WTC11 (cell line): ENCODE measurements around the gene MBNL1. TPM values are rescaled to one million over a fixed set of nuclear protein-coding genes. Genes with fewer than 3 reads are reported as not detected.
A peak's percentile ranks its signal among the peaks of the same experiment; 100 is the strongest.

Experiments
- ATAC-seq: fragments of 200-7000 bp; cut with Tn5 transposase; 2 replicates; pipeline ENCODE4 v1.10.0; 2021; ENCODE audit warnings: mild to moderate bottlenecking, moderate library complexity
- CTCF ChIA-PET: fragments of 300-600 bp; sonication (Branson Sonifier 250); formaldehyde crosslinking; loops from one replicate; lab custom pipeline; 2021; ENCODE audit warnings: antibody characterized with exemption; lab: Charles Lee
- POLR2A ChIA-PET: fragments of 350-600 bp; sonication (Branson Sonifier 250); formaldehyde crosslinking; loops from one replicate; lab custom pipeline; 2021; ENCODE audit warnings: antibody characterized with exemption; lab: Charles Lee
- DNase-seq: peaks from one replicate; pipeline ENCODE4 v3.0.0; 2021; ENCODE audit warnings: low spot score
- H3K27ac Mint-ChIP-seq: 2 replicates; pipeline ENCODE4 v1.8.0; 2021; ENCODE audit warnings: mixed read lengths
- H3K27me3 Mint-ChIP-seq: 2 replicates; pipeline ENCODE4 v1.8.0; 2021; ENCODE audit warnings: low read depth, mild to moderate bottlenecking, moderate library complexity, mixed read lengths
- H3K36me3 Mint-ChIP-seq: 2 replicates; pipeline ENCODE4 v1.8.0; 2021; ENCODE audit warnings: mixed read lengths
- H3K4me1 Mint-ChIP-seq: 2 replicates; pipeline ENCODE4 v1.8.0; 2022; ENCODE audit warnings: mixed read lengths
- H3K4me3 Mint-ChIP-seq: 2 replicates; pipeline ENCODE4 v1.8.0; 2021; ENCODE audit warnings: mild to moderate bottlenecking, moderate library complexity, mixed read lengths
- H3K9me3 Mint-ChIP-seq: 2 replicates; pipeline ENCODE4 v1.8.0; 2021; ENCODE audit warnings: mixed read lengths
- CBFB ChIP-seq: sonication (generic); formaldehyde crosslinking; IDR thresholded peaks from 2 replicates; pipeline ENCODE4 v1.8.1; 2022; ENCODE audit warnings: mild to moderate bottlenecking, low read depth, missing genetic modification reagents
- ELF4 ChIP-seq: sonication (generic); formaldehyde crosslinking; IDR thresholded peaks from 2 replicates; pipeline ENCODE4 v1.8.1; 2022; ENCODE audit warnings: low read depth, mild to moderate bottlenecking, moderate library complexity, missing genetic modification reagents
- JUN ChIP-seq: sonication (generic); formaldehyde crosslinking; IDR thresholded peaks from 2 replicates; pipeline ENCODE4 v1.8.0; 2023; ENCODE audit warnings: mild to moderate bottlenecking, missing genetic modification reagents
- NFE2L1 ChIP-seq: sonication (generic); formaldehyde crosslinking; IDR thresholded peaks from 2 replicates; pipeline ENCODE4 v1.8.1; 2023; ENCODE audit warnings: missing genetic modification reagents
- SMAD3 ChIP-seq: sonication (generic); formaldehyde crosslinking; IDR thresholded peaks from 2 replicates; pipeline ENCODE4 v1.8.0; 2022; ENCODE audit warnings: missing genetic modification reagents, mild to moderate bottlenecking, borderline replicate concordance
- SMAD4 ChIP-seq: sonication (generic); formaldehyde crosslinking; IDR thresholded peaks from 2 replicates; pipeline ENCODE4 v1.8.0; 2022; ENCODE audit warnings: mild to moderate bottlenecking, missing genetic modification reagents
- SP1 ChIP-seq: sonication (generic); formaldehyde crosslinking; conservative IDR thresholded peaks from 2 replicates; pipeline ENCODE4 v1.8.1; 2022; ENCODE audit warnings: missing genetic modification reagents
- ZBTB21 ChIP-seq: sonication (generic); formaldehyde crosslinking; IDR thresholded peaks from 2 replicates; pipeline ENCODE4 v1.8.1; 2023; ENCODE audit warnings: mild to moderate bottlenecking, missing genetic modification reagents, borderline replicate concordance
- ZNF121 ChIP-seq: sonication (generic); formaldehyde crosslinking; IDR thresholded peaks from 2 replicates; pipeline ENCODE4 v1.8.0; 2023; ENCODE audit warnings: missing genetic modification reagents
- ZNF263 ChIP-seq: sonication (generic); formaldehyde crosslinking; IDR thresholded peaks from 2 replicates; pipeline ENCODE4 v1.8.1; 2022; ENCODE audit warnings: low read depth, mild to moderate bottlenecking, moderate library complexity, missing genetic modification reagents
- total RNA-seq: library from RNA; stranded (reverse); gene quantifications from 3 replicates; pipeline ENCODE4 v1.2.3, GENCODE V29; 2021
- TF ChIP-seq, protein P1 (sequence below): sonication (generic); formaldehyde crosslinking; IDR thresholded peaks from 2 replicates; pipeline ENCODE4 v1.8.1; 2022; ENCODE audit warnings: mild to moderate bottlenecking, missing genetic modification reagents, moderate library complexity, borderline replicate concordance
- TF ChIP-seq, protein P2 (sequence below): sonication (generic); formaldehyde crosslinking; conservative IDR thresholded peaks from 2 replicates; pipeline ENCODE4 v1.8.1; 2023; ENCODE audit warnings: mild to moderate bottlenecking, low read depth, missing genetic modification reagents, moderate library complexity
- TF ChIP-seq, protein P3 (sequence below): sonication (generic); formaldehyde crosslinking; IDR thresholded peaks from 2 replicates; pipeline ENCODE4 v1.8.0; 2022; ENCODE audit warnings: missing genetic modification reagents
- TF ChIP-seq, protein P4 (sequence below): fragments of 250-450 bp; sonication (Bioruptor Pico); IDR thresholded peaks from 2 replicates; pipeline ENCODE4 v1.8.0; 2021; ENCODE audit warnings: mild to moderate bottlenecking
- TF ChIP-seq, protein P5 (sequence below): sonication (generic); formaldehyde crosslinking; IDR thresholded peaks from 2 replicates; pipeline ENCODE4 v1.8.1; 2023; ENCODE audit warnings: mild to moderate bottlenecking, missing genetic modification reagents, moderate library complexity

The MBNL1 gene
- total RNA-seq, 1 experiment from 2014 or later = 20.4 TPM

DNA sequence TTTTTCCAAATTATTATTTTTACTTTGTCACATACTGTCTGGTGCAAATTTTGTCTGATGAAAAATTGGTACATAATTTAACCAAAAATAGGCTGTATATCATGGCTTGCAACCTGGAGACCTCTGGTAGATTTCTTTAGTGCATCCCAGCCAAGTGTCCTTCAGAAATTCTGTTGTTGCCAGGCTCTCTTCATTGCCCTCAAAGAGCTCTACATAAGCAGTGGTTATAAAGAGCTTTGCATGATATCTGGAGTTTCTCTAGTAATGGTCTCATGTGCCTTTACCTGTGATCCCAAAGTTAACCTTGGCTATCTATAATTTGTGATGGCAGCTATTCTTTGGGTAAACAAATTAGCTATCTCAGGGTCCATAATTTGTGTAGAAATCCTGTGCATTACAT is 157.7 kb downstream of the MBNL1 start (continued):
- TF ChIP-seq, protein P1, sequence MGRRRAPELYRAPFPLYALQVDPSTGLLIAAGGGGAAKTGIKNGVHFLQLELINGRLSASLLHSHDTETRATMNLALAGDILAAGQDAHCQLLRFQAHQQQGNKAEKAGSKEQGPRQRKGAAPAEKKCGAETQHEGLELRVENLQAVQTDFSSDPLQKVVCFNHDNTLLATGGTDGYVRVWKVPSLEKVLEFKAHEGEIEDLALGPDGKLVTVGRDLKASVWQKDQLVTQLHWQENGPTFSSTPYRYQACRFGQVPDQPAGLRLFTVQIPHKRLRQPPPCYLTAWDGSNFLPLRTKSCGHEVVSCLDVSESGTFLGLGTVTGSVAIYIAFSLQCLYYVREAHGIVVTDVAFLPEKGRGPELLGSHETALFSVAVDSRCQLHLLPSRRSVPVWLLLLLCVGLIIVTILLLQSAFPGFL (CRISPR knock-in tag) = no peak
- TF ChIP-seq, protein P2, sequence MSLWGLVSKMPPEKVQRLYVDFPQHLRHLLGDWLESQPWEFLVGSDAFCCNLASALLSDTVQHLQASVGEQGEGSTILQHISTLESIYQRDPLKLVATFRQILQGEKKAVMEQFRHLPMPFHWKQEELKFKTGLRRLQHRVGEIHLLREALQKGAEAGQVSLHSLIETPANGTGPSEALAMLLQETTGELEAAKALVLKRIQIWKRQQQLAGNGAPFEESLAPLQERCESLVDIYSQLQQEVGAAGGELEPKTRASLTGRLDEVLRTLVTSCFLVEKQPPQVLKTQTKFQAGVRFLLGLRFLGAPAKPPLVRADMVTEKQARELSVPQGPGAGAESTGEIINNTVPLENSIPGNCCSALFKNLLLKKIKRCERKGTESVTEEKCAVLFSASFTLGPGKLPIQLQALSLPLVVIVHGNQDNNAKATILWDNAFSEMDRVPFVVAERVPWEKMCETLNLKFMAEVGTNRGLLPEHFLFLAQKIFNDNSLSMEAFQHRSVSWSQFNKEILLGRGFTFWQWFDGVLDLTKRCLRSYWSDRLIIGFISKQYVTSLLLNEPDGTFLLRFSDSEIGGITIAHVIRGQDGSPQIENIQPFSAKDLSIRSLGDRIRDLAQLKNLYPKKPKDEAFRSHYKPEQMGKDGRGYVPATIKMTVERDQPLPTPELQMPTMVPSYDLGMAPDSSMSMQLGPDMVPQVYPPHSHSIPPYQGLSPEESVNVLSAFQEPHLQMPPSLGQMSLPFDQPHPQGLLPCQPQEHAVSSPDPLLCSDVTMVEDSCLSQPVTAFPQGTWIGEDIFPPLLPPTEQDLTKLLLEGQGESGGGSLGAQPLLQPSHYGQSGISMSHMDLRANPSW (CRISPR knock-in tag) = no peak
- TF ChIP-seq ELF4 (CRISPR knock-in tag) (no peak), CBFB (no peak), JUN (no peak)
- TF ChIP-seq, protein P3, sequence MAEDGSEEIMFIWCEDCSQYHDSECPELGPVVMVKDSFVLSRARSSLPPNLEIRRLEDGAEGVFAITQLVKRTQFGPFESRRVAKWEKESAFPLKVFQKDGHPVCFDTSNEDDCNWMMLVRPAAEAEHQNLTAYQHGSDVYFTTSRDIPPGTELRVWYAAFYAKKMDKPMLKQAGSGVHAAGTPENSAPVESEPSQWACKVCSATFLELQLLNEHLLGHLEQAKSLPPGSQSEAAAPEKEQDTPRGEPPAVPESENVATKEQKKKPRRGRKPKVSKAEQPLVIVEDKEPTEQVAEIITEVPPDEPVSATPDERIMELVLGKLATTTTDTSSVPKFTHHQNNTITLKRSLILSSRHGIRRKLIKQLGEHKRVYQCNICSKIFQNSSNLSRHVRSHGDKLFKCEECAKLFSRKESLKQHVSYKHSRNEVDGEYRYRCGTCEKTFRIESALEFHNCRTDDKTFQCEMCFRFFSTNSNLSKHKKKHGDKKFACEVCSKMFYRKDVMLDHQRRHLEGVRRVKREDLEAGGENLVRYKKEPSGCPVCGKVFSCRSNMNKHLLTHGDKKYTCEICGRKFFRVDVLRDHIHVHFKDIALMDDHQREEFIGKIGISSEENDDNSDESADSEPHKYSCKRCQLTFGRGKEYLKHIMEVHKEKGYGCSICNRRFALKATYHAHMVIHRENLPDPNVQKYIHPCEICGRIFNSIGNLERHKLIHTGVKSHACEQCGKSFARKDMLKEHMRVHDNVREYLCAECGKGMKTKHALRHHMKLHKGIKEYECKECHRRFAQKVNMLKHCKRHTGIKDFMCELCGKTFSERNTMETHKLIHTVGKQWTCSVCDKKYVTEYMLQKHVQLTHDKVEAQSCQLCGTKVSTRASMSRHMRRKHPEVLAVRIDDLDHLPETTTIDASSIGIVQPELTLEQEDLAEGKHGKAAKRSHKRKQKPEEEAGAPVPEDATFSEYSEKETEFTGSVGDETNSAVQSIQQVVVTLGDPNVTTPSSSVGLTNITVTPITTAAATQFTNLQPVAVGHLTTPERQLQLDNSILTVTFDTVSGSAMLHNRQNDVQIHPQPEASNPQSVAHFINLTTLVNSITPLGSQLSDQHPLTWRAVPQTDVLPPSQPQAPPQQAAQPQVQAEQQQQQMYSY (CRISPR knock-in tag) = no peak

DNA sequence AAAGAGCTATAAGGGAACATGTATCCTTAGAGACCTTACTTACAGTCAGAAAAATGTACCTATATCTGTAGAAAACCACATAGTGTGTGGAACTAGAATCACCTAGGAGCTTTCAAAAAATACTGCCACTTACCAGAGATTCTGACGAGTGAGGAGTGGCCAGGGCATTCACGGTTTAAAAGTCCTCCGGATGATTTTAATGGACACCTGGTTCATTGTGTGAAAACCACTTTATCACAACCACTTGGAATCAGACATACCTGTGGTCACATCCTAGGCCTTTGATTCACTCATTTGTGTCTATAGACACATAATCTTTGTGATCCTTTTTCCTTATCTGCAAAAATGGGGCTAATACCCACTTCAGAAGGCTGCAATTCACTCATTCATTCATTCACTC is 159.8 kb downstream of the MBNL1 start:
- H3K4me1 Mint-ChIP-seq = peaks cover 12% of the 10 kb centered on the region
- TF ChIP-seq SMAD3 (CRISPR knock-in tag) (no peak), SP1 (CRISPR knock-in tag) (no peak), ZNF121 (CRISPR knock-in tag) (no peak), ZBTB21 (CRISPR knock-in tag) (no peak), SMAD4 (CRISPR knock-in tag) (no peak)
- TF ChIP-seq, all 79 proteins: peak for 0
- Mint-ChIP-seq H3K27ac (no peak overlapping the region), H3K36me3 (peaks cover 9% of the 10 kb centered on the region), H3K27me3 (no peaks in the 10 kb centered on the region), H3K9me3 (peaks cover 10% of the 10 kb centered on the region), H3K4me3 (no peak overlapping the region)
- ATAC-seq (no peak), DNase-seq (no peak)
- ChIA-PET CTCF (interaction anchor here (1.0 kb wide), 1 partner anchor 15 kb away, joined by 3 read pairs; no protein-coding TSS in a partner anchor), POLR2A (no interaction called here)

DNA sequence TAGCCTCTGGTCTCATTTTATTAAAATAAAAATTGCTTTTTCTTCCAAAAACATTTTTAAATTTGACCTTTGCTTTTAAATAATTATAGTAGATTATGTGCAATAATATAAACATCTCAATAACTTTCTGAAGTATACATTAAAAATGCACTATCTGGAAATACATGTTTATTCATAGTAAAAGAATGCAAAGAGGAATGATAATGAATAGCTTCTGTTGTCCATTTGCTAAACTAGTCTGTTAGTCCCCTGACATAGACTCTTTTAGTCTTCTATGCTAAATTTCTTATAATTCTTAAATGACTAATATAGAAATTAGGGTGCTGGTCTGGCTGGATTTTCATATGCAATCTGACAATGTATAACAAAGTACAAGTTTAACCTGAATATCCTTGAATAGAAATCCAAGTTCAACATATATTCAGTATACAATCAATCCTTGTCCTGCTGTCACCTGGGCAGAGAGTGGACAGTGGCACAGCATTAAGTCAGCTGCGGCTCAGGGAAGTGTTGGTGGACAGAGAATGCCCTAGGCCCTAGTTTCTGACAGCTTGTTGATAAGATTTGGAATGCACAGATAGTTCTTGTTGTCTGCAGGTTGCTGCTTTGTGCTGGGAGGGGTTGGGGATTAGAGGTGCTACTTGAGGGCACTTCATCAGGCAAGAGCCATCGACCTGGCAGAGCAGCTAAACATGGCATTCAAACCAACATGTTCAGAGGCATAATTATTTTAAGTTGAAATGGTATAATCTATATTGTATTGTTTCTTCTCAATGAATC is 161.7 kb downstream of the MBNL1 start:
- no peak for DNase-seq
- POLR2A ChIA-PET = no interaction called here
- Mint-ChIP-seq H3K27me3 (no peaks in the 10 kb centered on the region), H3K27ac (peak overlapping the region; percentile 4; the same call in 1 of the 2 replicates), H3K36me3 (peaks cover 16% of the 10 kb centered on the region), H3K4me3 (no peak overlapping the region), H3K9me3 (peaks cover 15% of the 10 kb centered on the region), H3K4me1 (peaks cover 12% of the 10 kb centered on the region)
- ATAC-seq = no peak
- CTCF ChIA-PET = no interaction called here
- TF ChIP-seq, protein P3 (CRISPR knock-in tag) = no peak
- no peak for TF ChIP-seq NFE2L1 (CRISPR knock-in tag)
- no peak for TF ChIP-seq ZNF263 (CRISPR knock-in tag)
- TF ChIP-seq, protein P4, sequence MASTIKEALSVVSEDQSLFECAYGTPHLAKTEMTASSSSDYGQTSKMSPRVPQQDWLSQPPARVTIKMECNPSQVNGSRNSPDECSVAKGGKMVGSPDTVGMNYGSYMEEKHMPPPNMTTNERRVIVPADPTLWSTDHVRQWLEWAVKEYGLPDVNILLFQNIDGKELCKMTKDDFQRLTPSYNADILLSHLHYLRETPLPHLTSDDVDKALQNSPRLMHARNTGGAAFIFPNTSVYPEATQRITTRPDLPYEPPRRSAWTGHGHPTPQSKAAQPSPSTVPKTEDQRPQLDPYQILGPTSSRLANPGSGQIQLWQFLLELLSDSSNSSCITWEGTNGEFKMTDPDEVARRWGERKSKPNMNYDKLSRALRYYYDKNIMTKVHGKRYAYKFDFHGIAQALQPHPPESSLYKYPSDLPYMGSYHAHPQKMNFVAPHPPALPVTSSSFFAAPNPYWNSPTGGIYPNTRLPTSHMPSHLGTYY = no peak
- TF ChIP-seq, protein P5, sequence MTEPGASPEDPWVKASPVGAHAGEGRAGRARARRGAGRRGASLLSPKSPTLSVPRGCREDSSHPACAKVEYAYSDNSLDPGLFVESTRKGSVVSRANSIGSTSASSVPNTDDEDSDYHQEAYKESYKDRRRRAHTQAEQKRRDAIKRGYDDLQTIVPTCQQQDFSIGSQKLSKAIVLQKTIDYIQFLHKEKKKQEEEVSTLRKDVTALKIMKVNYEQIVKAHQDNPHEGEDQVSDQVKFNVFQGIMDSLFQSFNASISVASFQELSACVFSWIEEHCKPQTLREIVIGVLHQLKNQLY (CRISPR knock-in tag) = no peak
- TF ChIP-seq JUN = no peak
